ENCODE measurements around the gene CSAD.
"Not testable (repeated sequence)": the region's sequence is repeated elsewhere in the genome, so short reads cannot be mapped to it uniquely, and the experiment has no call there.

The CSAD gene

DNA sequence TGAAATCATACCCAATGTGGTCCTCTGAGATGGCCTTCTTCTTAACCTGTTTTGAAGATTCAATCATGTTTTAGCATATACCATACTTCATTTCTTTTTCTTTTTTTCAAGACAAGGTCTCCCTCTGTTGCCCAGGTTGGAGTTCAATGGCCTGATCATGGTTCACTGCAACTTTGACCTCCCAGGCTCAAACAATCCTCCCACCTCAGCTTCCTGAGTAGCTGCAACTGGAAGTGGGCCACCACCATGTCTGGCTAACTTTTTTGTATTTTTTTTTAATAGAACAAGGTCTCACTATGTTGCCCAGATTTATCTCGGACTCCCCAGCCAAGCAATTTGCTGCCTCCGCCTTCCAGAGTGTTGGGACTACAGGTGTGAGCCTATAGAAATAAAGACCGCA lies 47.0 kb downstream of the CSAD start:
- DNase-seq, result no peak

DNA sequence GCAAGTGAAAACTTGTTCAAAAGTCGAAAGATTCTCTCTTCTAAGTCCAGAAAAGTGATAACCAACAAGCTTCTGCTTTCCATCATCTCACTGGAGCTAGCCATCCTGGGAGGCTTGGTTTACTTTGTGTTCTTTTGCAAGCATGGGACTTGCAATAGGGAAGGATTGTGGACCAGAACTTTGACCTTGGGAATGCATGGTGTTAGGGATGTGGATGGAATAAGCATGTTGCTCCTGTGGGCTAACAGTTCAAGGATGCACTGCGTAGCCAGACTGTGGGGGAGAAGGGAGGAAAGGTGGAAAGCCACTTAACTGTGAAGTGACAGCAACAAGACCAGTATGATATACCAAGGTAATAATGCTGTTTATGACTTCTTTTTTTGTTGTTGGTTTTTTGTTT lies 48.9 kb downstream of the CSAD start:
- DNase-seq, result no peak

DNA sequence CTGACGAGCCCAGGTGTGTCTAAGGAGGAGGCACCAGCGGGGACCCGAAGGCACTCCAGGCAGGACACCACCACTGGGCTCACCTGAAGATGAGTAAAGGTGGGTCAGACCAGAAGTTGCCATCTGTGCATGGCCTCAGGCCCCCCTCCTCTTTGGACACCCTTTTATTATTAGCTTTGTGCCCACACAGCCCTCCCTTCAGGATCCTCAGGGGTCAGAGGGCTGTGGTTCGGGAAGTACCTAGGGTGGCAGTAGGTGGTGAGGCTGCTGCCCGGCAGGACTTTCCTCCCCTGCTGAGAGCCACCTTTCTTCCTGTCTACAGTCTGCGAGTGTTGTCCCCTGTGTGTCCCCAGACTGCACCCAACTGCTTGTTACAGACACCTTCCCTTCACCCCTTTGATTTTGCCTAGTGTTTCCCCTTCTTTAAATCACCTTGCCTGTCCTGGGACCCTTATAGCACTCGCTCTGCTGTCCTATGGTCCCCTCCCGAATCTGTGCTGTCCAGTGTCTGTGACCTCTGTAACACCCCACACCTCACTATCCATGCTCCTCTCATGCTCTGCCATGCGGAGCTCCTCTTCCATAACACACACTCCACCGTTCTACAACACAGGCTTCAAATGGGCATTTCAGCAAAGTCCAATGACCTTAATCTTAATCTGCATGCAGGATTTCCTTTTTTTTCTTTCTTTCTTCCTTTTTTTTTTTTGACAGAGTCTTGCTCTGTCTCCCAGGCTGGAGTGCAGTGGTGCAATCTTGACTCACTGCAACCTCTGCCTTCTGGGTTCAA lies 51.8 kb downstream of the CSAD start:
- no peak for DNase-seq

DNA sequence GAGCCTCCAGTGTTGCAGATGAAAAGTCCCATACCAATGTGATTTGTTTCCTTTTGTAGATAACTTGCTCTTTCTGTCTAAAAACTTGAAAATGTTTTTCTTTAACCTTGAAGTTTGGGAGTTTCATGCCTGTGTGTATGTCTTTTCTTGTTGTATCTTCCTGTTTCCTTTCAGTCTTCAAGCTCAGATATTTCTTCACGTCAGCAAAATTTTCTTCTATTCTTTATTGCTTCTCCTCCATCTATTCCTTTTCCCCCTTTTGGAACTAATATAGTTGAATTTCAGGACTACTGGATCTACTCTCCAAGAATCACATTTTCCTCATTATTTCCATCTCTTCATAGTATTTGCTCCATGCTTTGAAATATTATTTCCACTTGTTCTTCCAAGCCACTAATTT lies 53.6 kb downstream of the CSAD start:
- DNase-seq, result no peak

DNA sequence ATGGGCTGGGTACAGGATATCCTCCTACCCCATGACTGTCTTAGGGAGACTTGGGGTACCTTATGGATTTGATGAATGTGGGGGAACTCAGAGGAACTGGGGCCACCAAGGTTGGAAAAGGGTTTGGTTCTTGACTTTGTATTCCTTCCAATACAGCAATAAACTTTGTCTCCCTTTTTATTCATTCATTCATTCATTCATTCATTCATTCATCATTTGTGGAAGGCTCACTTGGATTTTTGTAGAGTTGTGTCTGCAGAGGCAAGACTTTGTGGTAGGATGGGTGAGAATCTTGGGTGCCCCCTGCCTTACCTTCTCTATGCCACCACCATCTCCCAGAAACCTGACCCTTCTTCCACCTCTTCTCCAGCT lies 56.4 kb downstream of the CSAD start:
- DNase-seq, result no peak

DNA sequence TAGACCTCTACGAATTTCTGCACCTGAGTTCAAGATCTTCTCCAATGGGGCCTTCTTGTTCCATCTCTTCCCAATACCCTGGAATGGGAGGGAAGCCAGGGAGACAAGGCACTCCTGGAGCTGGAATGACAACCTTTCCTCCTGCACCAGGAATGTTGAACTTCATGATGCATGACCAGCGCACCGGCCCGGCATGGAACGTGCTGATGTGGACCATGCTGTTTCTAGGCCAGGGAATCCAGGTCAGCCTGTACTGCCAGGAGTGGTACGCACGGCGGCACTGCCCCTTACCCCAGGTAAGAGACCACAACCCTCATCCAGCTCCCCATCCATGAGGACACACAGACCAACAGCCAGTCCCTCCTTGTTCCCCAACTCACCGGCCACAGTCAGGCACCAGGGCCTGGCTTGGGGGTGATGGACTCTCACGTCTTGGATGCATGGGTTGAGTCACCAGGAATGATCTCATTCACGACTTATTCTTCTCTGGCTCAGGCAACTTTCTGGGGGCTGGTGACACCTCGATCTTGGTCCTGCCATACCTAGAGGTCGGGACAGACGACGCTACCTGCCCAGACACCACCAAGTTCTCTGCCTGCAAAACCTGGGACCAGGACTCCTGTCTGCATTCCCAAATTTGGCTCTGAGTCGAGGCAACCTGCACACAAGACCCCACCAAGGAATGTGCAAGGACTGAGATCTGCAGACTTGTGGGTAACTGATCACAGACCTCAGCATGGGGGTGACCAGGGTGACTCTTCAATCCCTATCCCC lies 57.0 kb downstream of the CSAD start:
- DNase-seq, result no peak

DNA sequence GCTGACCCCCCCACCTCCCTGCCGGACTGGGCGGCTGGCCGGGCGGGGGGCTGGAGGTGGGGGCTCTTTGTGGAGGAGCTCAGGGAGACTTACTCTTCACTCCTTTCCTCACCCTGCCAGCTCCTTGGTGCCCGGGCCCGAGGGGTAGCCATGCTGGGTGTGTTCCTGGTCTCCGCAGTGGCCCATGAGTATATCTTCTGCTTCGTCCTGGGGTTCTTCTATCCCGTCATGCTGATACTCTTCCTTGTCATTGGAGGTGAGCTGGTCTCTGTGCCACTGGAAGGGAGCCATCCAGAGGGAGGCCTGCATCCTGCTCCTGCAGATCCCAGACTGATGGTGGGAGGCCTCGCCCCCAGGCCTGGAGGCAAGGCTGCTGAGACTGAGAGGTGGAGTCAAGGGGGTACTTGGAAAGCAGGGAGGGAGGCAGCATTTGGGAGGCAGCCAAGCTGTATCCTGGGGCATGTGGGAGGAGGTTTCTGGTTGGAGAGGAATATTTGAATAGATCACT lies 57.7 kb downstream of the CSAD start:
- DNase-seq, result no peak

DNA sequence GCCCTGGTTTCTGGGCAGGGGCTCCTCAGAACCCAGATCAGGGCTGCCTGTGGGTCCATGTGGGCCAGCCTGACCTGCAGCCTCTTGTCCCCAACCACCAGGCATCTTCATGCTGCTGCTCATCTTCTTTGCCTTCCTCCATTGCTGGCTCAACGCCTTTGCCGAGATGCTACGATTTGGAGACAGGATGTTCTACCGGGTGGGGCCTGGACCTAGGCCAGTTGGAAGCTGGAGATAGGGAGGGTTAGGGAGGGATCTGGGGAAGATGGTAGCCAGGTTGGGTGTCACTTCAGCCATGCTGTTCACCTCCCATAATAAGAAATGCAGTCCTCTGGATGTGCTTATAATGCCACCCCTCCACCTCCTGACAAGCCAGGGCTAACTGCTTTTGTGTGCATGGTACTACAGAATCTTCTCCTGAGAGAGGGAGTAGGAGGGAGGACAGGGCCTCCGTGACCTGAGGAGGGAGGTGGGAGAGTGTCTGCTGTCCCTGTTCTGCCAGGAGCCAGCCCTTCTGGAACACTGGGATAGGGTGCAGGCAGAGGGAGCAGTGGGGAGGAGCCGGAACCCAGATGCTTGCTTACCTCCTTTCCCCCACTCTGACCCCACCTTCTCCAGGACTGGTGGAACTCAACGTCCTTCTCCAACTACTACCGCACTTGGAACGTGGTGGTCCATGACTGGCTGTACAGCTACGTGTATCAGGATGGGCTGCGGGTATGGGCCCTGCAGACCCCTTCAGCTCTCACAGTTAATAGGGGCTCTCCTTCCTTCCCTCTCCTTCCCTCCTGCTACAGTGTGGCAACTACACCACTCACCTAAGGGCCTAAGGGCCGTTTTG lies 59.8 kb downstream of the CSAD start:
- no peak for DNase-seq

DNA sequence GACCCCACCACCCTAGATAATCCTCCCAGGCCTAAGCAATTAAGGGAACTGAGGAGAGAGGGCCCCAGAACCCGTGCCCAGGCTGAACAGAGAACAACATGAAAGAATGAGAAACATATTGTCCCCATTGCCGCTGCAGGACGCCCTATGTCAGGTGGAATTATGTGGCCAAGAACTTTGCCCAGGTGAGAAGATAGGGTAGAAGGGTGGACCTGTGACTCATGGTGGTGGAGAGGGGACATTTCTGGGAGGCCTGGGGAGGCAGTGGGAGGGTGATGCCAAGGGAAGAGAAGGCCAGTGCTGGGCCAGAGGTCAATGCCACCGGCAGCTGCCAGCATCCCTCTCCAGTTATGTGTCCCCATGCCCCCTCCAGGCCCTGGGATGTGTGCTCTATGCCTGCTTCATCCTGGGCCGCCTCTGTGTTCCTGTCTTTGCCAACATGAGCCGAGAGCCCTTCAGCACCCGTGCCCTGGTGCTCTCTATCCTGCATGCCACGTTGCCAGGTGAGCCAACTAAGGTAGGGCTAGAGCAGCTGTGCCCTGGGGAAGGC lies 61.9 kb downstream of the CSAD start:
- no peak for DNase-seq

DNA sequence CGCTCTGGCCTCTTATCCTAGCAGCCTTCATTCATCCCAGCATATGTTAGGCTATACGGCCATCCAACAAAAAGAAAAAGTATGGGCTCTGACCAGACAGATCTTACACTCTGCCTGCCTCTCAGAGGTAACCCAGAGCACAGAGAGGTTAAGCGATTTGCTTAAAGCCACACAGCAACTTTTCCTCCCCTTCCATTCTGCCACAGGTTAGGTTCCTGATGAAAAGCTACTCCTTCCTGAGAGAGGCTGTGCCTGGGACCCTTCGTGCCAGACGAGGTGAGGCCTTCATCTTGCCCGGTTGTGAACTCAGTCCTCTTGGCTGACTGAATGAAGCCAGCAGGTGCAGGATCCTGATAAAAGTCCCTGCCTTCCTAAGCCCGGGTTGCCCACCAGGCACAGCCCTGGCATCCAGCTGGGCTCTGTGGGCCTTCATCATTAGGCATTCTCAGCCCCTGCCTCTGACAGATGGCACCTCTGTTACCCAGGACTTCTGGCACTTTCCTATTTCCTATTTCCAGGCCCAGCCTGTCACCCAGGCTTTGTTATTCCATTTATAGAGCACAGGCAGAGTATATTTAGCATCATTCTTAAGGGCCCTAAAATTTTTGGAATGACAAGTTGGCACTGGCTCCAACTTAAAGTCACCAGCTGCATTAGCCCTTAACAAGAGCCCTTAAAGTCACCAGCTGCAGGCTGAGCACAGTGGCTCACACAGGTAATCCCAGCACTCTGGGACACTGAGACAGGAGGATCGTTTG lies 64.7 kb downstream of the CSAD start:
- no peak for DNase-seq

DNA sequence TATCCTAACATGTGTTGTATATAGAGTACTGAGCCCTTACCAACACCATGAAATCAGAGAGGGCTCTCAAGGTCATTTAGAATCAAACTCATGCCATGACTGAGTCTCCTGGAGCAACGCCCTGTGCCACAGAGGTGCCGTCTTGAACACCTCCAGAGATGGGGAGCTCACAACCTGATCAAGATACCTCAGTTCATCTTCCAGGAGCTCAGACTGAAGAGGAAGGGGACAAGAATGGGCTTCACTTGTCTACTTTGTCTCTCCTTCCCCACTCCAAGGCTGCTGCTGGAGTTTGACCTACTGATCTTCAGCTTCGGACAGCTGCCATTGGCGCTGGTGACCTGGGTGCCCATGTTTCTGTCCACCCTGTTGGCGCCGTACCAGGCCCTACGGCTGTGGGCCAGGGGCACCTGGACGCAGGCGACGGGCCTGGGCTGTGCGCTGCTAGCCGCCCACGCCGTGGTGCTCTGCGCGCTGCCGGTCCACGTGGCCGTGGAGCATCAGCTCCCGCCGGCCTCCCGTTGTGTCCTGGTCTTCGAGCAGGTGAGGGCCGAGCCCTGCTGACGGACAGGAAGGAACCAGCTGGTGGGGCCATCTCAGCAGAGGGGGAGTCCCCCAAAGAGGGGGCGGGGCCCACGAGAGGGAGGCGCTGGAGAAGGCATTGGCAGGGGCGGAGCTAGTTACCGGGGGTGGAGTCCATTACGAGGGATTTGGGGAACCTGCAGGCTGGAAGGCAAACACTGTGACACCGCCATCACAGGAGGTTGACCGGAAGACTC lies 65.4 kb downstream of the CSAD start:
- DNase-seq, result no peak

DNA sequence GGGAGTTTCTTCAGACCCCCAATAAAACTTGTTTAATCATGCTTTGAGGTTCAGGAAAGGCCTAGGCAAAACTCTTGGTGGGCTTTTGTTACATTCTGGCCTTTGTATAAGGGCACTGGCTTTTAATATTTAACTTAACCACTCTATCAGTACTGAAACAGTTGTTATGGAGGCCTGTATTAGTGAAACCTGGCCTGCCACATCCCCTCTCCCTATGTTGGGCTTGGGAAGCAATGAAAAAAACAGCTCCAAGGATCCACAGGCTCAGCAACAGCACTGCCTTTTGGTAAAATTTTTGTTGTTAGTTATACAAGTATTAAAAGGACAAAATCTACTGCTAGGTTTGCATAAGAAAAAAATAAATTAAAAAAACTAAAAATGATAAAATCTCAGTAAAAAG lies 66.8 kb downstream of the CSAD start:
- DNase-seq, result no peak

DNA sequence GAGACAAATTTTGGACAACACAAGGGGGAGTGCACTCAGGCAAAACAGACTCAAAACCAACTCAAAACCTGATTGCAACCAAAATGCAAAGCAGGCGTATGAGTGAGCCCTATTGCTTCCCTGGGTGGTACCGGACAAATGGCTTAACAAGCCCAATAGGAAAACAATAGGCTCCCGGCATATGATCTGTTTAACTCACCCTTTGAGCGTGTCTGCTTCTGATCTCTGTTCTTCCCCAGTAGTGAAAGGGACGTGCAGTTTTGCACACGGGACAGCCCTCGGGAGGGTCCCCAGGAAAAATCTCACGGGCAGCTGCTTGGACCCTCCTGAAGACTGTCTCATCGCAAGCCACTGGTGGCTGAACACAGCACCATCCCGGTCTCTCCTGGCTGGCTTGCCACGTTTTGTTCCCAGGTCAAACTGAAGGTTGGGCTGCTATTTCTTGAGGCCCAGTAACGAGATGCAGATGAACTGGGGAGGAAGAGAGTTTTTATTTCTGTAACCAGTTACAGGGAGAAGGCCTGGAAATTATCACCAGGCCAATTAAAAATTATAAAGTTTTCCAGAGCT lies 67.5 kb downstream of the CSAD start:
- DNase-seq, result no peak

DNA sequence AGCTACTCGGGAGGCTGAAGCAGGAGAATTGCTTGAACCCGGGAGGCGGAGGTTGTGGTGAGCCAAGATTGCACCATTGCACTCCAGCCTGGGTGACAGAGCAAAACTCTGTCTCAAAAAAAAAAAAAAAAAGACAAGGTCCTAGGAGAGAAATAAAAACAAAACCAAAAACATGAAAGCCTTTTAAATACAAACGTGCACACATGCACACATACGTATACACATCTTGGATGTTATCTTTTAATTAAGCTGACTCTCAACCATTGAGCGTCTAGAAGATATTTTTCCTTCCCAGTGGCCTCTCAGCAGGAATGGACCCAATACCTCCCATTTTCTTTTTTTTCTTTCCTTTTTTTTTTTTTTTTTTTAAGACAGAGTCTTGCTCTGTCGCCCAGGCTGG lies 68.3 kb downstream of the CSAD start:
- DNase-seq, result not testable (repeated sequence)

Data from NCI-H1048 (cell line).